ENCODE results near the gene NOXA1. TPM values are rescaled to one million over a fixed set of nuclear protein-coding genes. Genes with fewer than 3 reads are reported as not detected.
A peak's percentile ranks its signal among the peaks of the same experiment; 100 is the strongest.
"Not testable (repeated sequence)": the region's sequence is repeated elsewhere in the genome, so short reads cannot be mapped to it uniquely, and the experiment has no call there.

NOXA1 gene, protein sequence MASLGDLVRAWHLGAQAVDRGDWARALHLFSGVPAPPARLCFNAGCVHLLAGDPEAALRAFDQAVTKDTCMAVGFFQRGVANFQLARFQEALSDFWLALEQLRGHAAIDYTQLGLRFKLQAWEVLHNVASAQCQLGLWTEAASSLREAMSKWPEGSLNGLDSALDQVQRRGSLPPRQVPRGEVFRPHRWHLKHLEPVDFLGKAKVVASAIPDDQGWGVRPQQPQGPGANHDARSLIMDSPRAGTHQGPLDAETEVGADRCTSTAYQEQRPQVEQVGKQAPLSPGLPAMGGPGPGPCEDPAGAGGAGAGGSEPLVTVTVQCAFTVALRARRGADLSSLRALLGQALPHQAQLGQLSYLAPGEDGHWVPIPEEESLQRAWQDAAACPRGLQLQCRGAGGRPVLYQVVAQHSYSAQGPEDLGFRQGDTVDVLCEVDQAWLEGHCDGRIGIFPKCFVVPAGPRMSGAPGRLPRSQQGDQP
- total RNA-seq: 2.0 TPM

DNA sequence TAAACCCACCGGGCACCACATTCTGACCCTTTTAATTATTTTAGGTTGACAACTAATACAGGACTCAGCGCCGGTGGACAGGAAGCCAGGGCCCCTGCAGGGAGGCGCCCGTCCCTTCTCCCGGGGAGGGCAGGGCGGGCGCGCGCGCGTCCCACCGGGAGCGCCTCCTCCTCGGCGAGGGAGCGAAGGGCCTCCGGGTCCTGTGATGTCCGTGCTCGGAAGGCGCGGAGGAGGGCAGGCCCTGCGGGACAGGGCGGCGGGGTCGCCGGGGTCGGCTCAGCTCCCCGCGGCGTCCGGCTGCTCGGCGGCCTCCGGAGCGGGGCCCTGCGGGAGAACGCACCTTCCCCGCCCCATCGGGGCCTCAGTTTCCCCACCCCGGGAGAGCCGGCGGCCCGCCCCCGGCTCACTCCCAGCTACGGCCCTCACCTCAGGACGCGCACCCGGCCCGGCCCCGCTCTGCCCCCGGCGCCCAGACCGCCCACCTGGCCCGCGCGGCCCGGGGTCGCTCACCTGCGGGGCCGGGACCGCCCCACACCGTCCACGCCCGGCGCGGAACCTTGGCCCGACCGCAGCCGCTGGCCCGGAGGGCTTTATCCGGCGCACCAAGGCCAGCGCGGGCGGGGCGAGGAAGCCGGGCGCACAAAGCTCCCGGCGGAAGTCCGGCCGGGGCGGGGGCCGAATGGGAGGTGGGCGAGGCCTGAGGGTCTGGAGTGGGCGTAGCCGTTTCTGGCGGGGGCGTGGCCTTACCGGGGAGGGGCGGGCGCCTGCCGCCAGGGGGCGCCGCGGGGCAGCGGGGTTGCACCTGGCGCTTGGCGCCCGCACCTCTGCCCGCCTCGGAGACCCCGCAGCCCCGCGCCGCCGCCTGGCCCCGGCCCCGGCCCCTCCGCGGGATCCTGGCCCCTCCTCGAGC is at the start of gene NOXA1, which contains the start of gene EXD3:
TSS of gene NOXA1 (plus strand) at position 790 of the 910 bp plus-strand sequence. CDS start 137 bp downstream, outside the sequence.
TSS of gene EXD3 (minus strand) at position 559 of the 910 bp plus-strand sequence. CDS start 27,805 bp downstream, outside the sequence.
- DNase-seq: peak; percentile 85

DNA sequence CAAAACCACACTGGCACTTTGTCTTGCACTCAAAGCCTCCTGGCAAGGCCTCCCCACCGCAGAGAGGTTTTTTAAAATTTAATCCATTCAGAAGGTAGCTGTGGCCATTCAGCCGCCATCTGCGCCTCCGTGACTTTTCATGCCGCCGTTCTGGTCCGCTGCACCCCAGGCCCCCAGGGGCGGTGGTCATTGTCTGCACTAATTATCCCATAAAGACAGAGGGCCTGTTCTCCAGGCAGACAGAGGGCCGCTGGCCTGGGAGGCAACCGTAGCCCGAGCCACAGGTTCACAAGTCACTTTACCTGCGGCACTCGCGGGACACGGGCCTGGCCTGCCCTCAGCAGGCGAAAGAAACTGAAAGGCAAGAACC is 49.6 kb upstream of the NOXA1 start:
- no peak for DNase-seq

DNA sequence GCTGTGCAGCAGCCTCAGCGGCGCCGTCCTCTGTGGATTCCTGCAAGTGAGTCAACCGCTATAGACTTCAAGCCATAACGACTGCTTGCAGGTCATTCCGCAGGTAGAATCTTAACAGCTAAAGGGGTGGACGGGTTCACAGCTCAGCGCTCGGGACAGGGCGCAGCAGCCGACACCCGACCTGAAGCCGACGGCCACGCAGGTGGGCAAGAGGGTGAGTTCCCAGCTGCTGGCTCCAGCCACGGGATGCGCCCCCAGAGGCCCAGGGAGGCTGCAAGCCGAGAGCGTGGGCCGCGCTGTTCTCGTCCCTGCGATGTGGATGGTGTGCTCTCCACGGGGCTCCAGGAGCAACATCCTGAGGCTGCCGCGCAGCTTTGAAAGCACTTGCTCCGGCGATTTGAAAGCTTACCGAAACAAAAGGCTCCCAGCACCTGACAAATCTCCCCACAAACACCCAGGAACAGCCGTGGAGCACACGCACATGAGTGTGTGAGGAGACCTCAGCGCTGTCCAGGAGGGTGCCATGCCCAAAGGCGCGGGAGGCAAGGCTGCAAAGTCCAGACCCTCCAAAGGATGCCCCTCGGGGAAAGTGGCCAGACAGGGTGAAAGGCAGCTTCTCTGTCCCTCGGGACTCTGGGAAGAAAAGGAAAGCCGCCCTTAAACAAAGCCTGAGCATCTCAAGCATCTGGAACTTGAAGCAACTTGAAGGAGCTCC is 48.9 kb upstream of the NOXA1 start:
- no peak for DNase-seq

DNA sequence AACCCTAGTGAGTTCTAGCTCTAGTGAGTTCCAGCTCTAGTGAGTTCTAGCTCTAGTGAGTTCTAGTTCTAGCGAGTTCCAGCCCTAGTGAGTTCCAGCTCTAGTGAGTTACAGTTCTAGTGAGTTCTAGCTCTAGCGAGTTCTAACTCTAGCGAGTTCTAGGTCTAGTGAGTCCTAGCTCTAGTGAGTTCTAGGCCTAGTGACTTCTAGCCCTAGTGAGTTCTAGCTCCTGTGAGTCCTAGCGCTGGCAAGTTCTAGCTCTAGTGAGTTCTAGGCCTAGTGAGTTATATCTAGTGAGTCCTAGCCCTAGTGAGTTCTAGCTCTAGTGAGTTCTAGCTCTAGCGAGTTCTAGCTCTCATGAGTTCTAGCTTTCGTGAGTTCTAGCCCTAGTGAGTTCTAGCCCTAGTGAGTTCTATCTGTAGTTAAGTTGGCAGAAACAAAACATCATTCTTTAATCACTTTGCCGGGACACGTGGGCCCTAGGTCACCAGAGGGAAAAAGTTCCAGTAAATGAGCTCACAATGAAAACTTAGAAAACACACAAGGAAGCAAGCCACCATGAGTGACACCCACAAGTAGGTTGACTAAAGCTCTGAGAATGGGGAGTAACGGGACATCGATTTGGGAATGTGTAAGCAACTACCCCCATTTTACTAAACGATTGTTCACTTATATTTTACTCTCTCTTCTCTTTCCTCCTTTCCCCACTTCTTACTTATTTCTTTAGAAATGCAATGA is 47.7 kb upstream of the NOXA1 start:
- DNase-seq: no peak

DNA sequence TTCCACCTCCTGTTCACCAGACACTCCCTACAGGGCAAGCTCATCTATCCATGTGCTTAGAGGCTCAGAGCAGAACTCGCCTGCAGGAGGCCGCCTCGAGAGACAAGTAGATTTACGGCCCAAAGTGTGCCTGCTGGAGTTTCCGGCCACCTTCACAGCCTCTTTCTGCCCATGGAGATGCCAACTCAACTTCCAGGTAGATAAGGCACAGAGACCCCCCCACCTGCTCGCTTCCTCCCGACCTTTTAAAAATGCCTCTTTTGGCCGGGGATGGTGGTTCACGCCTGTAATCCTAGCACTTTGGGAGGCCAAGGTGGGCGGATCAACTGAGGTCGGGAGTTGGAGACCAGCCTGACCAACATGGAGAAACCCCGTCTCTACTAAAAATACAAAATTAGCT is 46.8 kb upstream of the NOXA1 start:
- DNase-seq: no peak

DNA sequence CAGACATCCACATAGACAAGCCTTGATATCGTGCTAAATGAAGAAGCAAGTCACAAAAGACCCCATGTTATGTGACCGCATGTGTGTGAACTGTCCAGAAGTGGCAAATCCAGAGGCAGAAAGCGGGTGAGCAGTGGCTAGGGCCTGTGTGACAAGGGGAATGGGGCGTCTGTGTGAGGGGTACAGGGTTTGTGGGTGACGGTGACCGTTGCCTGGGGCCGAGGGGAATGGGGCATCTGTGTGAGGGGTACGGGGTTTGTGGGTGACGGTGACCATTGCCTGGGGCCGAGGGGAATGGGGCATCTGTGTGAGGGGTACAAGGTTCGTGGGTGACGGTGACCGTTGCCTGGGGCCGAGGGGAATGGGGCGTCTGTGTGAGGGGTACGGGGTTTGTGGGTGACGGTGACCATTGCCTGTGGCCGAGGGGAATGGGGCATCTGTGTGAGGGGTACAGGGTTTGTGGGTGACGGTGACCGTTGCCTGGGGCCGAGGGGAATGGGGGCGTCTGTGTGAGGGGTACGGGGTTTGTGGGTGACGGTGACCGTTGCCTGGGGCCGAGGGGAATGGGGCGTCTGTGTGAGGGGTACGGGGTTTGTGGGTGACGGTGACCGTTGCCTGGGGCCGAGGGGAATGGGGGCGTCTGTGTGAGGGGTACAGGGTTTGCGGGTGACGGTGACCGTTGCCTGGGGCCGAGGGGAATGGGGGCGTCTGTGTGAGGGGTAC is 44.3 kb upstream of the NOXA1 start:
- not testable (repeated sequence) for DNase-seq

DNA sequence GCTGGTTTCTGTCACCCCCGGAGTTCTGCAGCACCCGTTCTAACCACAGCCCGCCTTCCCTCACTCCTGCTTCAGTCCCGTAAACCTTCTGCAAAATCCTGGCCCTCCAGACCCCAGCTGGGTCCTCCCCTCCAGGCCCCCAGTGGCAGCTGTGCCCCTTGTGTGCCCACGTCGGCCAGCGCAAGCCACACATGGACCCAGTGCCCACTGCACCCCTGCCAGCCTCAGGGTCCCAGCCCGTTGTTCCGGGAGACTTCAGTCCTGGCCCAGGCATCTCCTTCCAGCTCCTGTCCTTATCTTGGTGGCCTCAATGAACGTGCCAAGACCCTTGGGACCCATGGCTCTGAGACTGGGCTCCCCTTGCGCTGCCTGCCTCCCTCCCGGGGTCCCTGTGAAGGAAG is 43.4 kb upstream of the NOXA1 start:
- DNase-seq: no peak

DNA sequence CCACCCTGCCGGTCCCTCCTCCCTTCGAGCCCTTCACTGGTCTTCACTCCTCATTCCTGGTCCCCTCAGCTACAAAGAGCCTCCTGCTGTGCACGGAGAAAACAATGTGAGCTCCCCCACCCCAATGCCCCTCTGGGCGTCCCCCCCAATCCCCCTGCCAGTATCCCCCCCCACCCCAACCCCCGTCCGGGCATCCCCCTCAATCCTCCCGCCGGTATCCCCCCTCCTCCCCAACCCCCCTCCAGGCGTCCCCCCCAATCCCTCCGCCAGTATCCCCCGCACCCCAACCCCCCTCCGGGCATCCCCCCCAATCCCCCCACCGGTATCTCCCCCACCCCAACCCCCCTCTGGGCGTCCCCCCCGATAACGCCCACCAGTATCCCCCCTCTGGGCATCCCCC is 43.0 kb upstream of the NOXA1 start:
- no peak for DNase-seq

DNA sequence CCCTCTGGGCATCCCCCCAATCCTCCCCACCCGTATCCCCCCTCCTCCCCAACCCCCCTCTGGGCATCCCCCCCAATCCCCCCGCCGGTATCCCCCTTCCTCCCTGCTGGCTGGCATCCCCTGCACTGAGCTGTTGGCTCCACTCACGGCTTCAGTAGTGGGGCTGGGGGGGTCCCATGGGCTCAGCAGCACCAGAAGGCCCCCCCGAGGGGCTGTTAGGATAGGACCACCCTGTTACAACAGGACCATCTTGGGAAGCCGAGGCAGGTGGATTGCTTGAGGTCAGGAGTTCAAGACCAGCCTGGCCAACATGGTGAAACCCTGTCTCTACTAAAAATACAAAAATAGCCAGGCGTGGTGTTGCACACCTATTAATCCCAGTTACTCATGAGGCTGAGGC is 42.6 kb upstream of the NOXA1 start:
- DNase-seq: no peak

DNA sequence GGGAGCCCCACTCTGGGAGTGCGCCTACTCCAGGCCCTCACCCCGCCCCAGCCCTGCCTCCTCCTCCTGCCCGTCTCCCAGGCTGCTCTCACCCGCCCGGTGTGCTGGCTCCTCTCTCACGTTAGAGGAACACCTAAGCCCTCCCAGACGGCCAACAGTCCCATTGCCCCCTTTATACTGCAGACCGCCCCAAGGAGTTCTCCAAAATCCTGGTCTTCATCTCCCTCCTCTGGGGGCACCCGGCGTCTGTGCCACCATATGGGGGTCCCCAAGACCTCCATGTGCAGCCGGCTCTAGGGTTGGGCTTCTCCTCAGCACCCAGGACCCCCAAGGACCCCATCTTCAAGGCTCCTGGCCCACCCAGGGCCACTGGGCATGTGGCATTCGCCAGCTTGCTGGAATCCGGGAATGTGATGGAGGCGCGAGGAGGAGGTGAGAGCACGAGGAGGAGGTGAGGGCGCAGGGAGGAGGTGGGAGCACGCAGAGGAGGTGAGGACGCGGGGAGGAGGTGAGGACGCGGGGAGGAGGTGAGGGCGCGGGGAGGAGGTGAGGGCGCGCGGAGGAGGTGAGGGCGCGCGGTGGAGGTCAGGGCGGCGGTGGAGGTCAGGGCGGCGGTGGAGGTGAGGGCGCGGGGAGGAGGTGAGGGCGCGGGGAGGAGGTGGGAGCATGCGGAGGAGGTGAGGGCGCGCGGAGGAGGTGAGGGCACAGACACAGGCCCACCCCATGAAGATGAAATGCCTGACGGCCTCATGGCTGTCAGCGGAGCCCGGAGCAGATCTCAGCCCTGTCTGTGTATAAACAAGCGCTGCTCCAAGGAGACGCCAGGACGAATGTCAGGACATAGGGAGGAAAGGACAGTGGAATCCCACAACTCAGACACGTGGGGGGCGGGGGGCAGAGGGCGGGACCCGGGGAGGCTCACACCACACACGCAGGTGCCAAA is 41.4 kb upstream of the NOXA1 start:
- no peak for DNase-seq

DNA sequence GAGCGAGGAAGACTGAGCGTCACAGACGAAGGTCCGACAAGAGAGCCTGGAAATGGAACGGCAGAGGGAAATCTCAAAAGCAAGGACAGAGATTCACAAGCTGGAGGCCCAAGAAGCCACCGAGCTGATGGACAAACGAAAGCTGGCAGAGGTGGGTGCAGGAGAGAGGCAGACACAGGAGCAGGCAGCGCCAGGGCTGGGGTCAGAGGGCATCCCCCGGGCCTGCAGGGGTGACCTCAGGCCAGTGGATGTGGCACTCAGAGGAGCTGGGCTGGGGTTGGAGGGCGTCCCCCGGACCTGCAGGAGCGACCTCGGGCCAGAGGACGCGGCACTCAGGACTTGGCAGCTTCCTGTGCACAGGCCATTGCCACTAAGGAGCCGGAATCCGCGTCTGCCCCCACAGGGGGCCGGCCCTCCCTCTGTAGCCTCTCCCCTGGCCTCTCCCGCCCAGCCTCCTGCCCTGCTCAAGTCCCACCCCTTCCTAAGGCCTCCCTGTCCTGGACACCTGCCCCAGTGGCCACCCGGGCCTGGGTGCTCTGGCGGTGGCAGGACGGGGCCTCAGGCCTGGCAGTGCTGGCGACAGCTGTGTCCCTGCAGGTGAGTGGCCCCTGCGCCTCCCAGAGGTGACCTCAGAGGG is 40.6 kb upstream of the NOXA1 start:
- DNase-seq: no peak

DNA sequence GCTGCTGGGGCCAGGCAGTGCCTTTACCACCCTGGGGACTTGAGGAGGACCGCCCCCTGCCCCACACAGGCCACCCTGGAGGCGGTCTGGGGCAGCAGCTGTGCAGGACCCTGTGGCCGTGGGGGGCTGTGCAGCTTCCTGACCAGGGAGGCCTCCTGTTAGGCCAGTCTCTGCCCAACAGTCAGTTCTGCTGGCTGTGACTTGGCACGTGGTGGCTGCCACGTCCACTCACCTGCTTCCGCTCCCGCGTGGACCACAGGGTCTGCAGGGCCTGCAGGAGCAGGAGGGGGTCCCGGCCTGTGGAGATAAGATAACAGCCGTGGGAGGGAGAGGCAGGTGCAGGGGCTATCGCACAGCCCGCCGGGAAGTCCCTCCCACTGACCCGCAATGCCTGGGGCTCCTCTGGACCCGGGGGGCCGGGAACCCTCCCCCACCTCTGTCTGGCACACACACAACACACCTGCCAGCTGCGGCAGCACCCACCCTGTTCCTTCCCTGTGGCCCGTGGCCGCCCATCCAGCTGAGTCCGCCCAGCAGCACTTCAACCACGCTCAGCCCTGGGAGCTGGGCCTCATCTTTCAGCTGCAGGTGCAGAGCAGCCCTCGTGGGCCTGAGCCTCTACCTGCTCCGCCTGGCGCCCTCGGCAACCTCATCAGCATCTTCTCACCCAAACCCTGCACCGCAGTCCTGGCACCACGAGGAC is 40.0 kb upstream of the NOXA1 start:
- DNase-seq: no peak

DNA sequence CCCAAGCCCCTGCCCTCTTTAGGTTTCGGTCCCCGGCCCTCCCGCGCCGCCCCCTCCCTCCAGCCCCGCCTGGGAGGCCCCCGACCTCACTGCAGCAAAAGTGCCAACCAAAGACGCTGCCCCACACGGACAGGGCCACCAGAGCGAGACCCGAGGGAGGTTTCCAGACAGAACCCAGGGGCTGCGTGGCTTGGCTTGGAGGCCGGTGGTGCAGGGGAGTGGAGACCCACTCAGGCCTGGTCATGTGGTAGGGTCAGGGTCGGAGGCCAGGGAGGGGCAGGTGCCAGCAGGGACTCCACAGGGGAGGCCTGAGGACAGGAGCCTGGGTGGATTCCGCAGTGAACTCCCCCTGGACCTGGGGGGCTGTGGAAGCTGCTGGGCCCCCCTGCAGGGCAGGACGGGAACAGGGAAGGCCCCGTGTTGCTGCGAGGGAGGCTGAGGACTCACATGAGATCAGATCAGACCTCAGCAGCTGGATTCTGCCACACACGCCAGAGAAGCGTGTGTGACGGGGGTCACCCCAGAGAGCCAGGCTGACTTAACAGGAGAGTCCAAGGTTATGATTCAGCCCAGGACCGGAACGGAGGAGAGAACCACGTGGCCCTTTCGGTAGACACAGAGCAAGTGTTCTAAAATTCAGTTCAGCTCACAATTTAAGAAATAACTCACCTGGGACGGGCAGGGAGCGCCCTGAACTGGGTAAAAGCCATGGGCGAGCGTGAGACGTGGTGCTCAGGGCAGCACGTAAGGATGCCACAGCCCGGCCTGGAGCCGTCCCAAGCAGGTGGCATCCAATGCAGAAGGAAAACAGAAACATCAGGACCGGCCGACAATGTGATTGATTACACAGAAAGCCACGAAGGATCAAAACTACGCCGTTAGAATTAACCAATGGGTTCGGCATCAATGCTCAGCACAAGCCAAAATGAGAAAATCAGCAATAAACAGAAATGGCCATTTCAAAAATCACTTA is 39.1 kb upstream of the NOXA1 start:
- no peak for DNase-seq

DNA sequence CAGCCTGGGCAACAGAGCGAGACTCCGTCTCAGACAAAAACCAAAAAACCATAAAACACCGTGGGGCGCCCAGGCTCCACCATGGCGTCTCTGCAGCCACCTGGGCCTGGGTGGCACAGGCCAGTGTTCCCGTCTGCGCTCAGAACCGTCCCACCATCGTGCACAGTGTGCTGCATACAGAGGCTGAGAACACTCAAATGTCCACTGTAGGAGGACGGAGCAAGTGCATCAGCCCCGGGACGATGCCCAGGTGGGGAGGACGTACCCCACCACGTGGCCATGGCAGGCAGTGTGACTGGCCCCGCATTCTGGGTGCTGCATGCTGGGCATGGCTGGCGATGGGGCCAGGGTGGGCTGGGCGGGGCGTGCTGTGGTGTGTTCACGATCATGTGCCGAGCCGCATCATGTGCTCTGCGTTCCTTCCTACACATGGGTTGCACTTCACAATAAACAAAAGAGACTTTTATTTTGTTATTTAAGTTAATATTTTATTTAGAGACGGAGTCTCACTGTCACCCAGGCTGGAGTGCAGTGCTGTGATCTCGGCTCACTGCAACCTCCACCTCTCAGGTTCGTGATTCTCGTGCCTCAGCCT is 38.0 kb upstream of the NOXA1 start:
- DNase-seq: no peak

DNA sequence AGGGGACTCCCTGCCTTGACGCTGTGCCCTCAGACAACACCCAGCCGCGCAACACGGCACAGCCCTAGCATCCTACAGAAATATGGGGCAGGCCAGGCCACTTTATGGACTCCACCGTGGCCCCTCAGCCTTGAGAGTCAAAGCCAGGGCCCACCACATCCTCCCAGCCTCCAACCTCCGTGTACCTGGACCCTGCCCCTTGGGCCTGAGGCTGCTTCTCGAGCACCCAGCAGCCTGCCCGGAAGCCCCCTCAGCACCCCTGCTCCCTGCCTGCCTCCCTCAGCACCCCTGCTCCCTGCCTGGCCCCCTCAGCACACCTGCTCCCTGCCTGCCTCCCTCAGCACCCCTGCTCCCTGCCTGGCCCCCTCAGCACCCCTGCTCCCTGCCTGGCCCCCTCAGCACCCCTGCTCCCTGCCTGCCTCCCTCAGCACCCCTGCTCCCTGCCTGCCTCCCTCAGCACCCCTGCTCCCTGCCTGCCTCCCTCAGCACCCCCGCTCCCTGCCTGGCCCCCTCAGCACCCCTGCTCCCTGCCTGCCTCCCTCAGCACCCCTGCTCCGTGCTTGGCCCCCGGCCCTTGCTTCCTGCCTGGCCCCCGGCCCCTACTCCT is 36.6 kb upstream of the NOXA1 start:
- DNase-seq: not testable (repeated sequence)

DNA sequence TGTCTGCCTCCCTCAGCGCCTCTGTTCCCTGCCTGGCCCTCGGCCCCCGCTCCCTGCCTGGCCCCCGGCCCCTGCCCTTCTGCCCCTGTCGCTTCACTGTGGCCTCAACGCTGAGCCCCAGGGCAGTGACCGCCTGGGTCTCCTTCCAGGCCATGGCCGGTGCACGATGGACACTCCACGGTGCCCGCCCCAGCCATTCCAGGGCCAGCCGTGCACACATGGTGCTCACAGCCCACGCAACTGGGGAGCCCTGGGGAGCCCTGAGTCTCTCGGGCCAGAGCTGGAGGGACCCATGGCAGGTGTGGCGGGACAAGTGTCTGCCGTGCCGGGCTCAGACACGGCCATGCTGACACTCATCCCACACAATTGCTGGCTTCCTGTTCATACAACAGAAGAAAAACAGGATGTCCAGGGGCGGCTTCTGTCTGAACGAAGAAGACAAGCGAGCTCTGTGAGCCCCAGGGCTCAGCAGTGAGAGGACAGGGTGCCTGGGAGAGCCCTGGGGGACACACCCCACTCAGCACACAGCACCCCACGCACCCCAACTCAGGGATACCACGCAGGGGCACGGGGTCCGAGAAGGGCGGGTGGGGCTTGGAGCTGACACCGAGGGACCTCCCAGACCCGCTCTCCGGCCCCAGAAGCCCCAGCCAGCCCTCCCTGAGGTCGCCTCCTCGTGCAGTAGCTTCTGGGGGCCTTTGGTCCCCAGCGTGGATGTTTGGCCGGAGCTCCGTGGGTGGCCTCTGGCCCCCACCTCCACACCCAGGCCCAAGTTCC is 35.9 kb upstream of the NOXA1 start:
- no peak for DNase-seq

Data from occipital lobe (tissue), 2 donors.